WTC11 (cell line): ENCODE measurements around the gene CATSPERE.

Source experiments
- TF ChIP-seq, protein P1 (sequence below): fragments of 200-600 bp; IDR thresholded peaks from 2 replicates; pipeline ENCODE4 v1.8.0; 2022; ENCODE audit warnings: antibody characterized with exemption
- TF ChIP-seq, protein P2 (sequence below): sonication (generic); formaldehyde crosslinking; IDR thresholded peaks from 2 replicates; pipeline ENCODE4 v1.8.0; 2022; ENCODE audit warnings: mild to moderate bottlenecking, missing genetic modification reagents

GRCh38 chr1:244451539-244451950 is 9.5 kb upstream of the CATSPERE start, which contains the start of gene ADSS2:
- TF ChIP-seq, protein P1, sequence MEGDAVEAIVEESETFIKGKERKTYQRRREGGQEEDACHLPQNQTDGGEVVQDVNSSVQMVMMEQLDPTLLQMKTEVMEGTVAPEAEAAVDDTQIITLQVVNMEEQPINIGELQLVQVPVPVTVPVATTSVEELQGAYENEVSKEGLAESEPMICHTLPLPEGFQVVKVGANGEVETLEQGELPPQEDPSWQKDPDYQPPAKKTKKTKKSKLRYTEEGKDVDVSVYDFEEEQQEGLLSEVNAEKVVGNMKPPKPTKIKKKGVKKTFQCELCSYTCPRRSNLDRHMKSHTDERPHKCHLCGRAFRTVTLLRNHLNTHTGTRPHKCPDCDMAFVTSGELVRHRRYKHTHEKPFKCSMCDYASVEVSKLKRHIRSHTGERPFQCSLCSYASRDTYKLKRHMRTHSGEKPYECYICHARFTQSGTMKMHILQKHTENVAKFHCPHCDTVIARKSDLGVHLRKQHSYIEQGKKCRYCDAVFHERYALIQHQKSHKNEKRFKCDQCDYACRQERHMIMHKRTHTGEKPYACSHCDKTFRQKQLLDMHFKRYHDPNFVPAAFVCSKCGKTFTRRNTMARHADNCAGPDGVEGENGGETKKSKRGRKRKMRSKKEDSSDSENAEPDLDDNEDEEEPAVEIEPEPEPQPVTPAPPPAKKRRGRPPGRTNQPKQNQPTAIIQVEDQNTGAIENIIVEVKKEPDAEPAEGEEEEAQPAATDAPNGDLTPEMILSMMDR: no peak
- TF ChIP-seq, protein P2, sequence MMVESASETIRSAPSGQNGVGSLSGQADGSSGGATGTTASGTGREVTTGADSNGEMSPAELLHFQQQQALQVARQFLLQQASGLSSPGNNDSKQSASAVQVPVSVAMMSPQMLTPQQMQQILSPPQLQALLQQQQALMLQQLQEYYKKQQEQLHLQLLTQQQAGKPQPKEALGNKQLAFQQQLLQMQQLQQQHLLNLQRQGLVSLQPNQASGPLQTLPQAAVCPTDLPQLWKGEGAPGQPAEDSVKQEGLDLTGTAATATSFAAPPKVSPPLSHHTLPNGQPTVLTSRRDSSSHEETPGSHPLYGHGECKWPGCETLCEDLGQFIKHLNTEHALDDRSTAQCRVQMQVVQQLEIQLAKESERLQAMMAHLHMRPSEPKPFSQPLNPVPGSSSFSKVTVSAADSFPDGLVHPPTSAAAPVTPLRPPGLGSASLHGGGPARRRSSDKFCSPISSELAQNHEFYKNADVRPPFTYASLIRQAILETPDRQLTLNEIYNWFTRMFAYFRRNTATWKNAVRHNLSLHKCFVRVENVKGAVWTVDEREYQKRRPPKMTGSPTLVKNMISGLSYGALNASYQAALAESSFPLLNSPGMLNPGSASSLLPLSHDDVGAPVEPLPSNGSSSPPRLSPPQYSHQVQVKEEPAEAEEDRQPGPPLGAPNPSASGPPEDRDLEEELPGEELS (CRISPR knock-in tag): peak; percentile 74; the same call in 1 of the 2 replicates
